SK-N-MC (cell line): ENCODE data around the gene CAPN12.

Experiments used
- EZH2 ChIP-seq: fragments of 200-600 bp; sonication (generic); IDR thresholded peaks from one replicate; pipeline ENCODE4 v1.6.1; 2017; ENCODE audit warnings: antibody characterized with exemption
- POLR2AphosphoS5 ChIP-seq: IDR thresholded peaks from 2 replicates; pipeline ENCODE4 v1.6.1; 2012; ENCODE audit warnings: mild to moderate bottlenecking, low read depth, low read length, borderline replicate concordance

DNA sequence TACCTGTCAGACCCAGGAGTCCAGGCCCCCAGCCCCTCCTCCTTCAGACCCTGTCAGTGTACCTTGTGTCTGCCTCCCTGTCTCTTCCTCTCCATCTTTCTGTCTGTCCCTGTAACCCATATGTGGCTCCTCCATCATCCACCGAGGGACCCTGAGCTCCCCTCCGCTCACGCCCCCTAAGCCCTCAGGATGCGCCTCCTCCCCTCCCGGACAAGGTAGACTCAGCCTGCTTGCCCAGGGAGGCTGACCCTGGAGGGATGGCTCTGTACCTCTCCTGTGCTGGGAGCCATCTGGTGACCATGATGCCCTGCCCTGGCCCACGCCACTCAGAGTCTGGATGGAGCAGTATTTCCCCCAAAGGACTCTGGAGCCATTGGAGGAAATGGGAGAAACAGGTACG lies 1.0 kb upstream of the CAPN12 start:
- TF ChIP-seq EZH2 (no peak), POLR2AphosphoS5 (no peak)
